Body of pancreas (tissue), 4 donors: ENCODE measurements around the gene DCLRE1C.
"Not testable (repeated sequence)": the region's sequence is repeated elsewhere in the genome, so short reads cannot be mapped to it uniquely, and the experiment has no call there.

Experiments
- POLR2A ChIP-seq, 3 donors: fragments of 450-650 bp; IDR thresholded peaks; one replicate each; pipeline ENCODE4 v1.6.1; 2016; ENCODE audit warnings: antibody characterized with exemption in 3 of 3, mild to moderate bottlenecking in 2 of 3
- TF ChIP-seq, protein P1 (sequence below), 7 experiments: fragments of 450-650 bp in 4 of 7; fragments of 200-600 bp in 3 of 7; sonication (generic) in 3 of 7; IDR thresholded peaks; one replicate each; pipeline ENCODE4 v1.5.1; 2016 to 2019; ENCODE audit warnings: antibody characterized with exemption in 7 of 7

- TF ChIP-seq, protein P1, sequence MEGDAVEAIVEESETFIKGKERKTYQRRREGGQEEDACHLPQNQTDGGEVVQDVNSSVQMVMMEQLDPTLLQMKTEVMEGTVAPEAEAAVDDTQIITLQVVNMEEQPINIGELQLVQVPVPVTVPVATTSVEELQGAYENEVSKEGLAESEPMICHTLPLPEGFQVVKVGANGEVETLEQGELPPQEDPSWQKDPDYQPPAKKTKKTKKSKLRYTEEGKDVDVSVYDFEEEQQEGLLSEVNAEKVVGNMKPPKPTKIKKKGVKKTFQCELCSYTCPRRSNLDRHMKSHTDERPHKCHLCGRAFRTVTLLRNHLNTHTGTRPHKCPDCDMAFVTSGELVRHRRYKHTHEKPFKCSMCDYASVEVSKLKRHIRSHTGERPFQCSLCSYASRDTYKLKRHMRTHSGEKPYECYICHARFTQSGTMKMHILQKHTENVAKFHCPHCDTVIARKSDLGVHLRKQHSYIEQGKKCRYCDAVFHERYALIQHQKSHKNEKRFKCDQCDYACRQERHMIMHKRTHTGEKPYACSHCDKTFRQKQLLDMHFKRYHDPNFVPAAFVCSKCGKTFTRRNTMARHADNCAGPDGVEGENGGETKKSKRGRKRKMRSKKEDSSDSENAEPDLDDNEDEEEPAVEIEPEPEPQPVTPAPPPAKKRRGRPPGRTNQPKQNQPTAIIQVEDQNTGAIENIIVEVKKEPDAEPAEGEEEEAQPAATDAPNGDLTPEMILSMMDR (IDR thresholded peaks at IDR 0.05), result not testable (repeated sequence)
- not testable (repeated sequence) for TF ChIP-seq POLR2A (IDR thresholded peaks at IDR 0.05)
Measured at GRCh38 chr10:14942950-14943338, 11.0 kb downstream of the DCLRE1C start.
